Keratinocyte (primary cell): ENCODE measurements around the gene HNRNPA2B1.
"Not testable (repeated sequence)": the region's sequence is repeated elsewhere in the genome, so short reads cannot be mapped to it uniquely, and the experiment has no call there.

ENCODE experiments used
- EZH2 ChIP-seq: IDR thresholded peaks from one replicate; pipeline ENCODE4 v1.6.1; 2012; ENCODE audit warnings: inconsistent platforms, mild to moderate bottlenecking, low read length, moderate library complexity
- TF ChIP-seq, protein P1 (sequence below), 3 experiments: IDR thresholded peaks in 1 of 3; conservative IDR thresholded peaks in 1 of 3; optimal IDR thresholded peaks in 1 of 3; 2 replicates in 2 of 3; 3 replicates in 1 of 3; pipeline versions ENCODE3 to v1.5.1; 2011; ENCODE audit warnings: low read length in 3 of 3, mild to moderate bottlenecking in 3 of 3, moderate library complexity in 2 of 3, control low read depth in 1 of 3, inconsistent platforms in 1 of 3; ENCODE audit not compliant: insufficient read depth in 2 of 3; ENCODE audit errors: extremely low read depth in 1 of 3

DNA sequence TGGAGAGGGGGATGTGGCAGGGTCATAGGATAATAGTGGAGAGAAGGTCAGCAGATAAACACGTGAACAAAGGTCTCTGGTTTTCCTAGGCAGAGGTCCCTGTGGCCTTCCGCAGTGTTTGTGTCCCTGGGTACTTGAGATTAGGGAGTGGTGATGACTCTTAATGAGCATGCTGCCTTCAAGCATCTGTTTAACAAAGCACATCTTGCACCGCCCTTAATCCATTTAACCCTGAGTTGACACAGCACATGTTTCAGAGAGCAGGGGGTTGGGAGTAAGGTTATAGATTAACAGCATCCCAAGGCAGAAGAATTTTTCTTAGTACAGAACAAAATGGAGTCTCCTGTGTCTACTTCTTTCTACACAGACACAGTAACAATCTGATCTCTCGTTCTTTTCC, 24.6 kb downstream of the HNRNPA2B1 start:
- TF ChIP-seq, protein P1, sequence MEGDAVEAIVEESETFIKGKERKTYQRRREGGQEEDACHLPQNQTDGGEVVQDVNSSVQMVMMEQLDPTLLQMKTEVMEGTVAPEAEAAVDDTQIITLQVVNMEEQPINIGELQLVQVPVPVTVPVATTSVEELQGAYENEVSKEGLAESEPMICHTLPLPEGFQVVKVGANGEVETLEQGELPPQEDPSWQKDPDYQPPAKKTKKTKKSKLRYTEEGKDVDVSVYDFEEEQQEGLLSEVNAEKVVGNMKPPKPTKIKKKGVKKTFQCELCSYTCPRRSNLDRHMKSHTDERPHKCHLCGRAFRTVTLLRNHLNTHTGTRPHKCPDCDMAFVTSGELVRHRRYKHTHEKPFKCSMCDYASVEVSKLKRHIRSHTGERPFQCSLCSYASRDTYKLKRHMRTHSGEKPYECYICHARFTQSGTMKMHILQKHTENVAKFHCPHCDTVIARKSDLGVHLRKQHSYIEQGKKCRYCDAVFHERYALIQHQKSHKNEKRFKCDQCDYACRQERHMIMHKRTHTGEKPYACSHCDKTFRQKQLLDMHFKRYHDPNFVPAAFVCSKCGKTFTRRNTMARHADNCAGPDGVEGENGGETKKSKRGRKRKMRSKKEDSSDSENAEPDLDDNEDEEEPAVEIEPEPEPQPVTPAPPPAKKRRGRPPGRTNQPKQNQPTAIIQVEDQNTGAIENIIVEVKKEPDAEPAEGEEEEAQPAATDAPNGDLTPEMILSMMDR (optimal IDR thresholded peaks at IDR 0.05 in 1 of 3, IDR thresholded peaks at IDR 0.05 in 1 of 3, conservative IDR thresholded peaks at IDR 0.05 in 1 of 3; ENCODE audit: extremely low read depth in 1 of 3, insufficient read depth in 2 of 3, low read length in 3 of 3): not testable (repeated sequence)
- not testable (repeated sequence) for TF ChIP-seq EZH2
